ENCODE data around the gene NEBL. TPM values are rescaled to one million over a fixed set of nuclear protein-coding genes. Genes with fewer than 3 reads are reported as not detected.

The NEBL gene
- total and polyA plus RNA-seq, 2 of the 4 experiments (the other 2 are of a cell fraction), result under 0.01 TPM

DNA sequence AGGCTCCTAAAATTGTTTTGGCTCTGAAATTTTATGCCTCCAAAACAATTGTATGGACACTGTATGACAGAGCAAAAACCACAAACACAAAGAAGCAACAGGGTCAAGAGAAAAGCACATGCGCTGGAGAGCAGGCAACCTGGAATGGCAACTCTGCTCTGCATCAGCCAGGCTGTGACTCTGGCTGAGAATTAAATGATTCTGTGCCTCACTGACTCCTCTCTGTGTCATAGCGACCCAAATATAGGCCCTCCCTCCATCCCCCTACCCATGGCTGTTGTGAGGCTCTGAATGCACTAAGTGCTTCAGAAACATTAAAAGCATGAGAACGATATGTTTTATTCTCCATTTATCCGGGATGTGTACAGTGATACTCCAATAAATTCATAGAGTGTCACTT lies 24.9 kb upstream of the NEBL start:
- Histone ChIP-seq H3K4ac (ENCODE audit: low read depth, low read length) (no peak overlapping the region), H3K4me2 (ENCODE audit: low read depth, low read length) (no peak overlapping the region), H4K20me1 (ENCODE audit: insufficient read depth, low read length) (no peaks in the 10 kb centered on the region), H3K9me1 (ENCODE audit: insufficient read depth, low read length) (no peaks in the 10 kb centered on the region), H2BK15ac (ENCODE audit: low read depth, low read length) (no peak overlapping the region), H3K9me3 (ENCODE audit: control insufficient read depth, insufficient read depth, low read length) (no peaks in the 10 kb centered on the region; the same call in 1 of the 2 replicates), H3K18ac (ENCODE audit: low read depth, low read length) (no peak overlapping the region), H3K9ac (ENCODE audit: low read depth, low read length) (no peak overlapping the region), H3K4me3 (ENCODE audit: insufficient read depth, low read depth, low read length) (no peak overlapping the region), H3K36me3 (ENCODE audit: control insufficient read depth, insufficient read depth, low read length) (no peaks in the 10 kb centered on the region), H2BK5ac (ENCODE audit: low read depth, low read length, poor library complexity, severe bottlenecking) (no peak overlapping the region), H3K56ac (ENCODE audit: extremely low read depth, insufficient read depth, low read length) (no peak overlapping the region), H3K14ac (replicated peaks; ENCODE audit: low read depth, low read length) (no peak overlapping the region), H2AK5ac (ENCODE audit: low read depth, low read length) (no peak overlapping the region), H4K8ac (ENCODE audit: low read depth in 2 of 2, low read length in 2 of 2) (no peak overlapping the region), H3K27me3 (ENCODE audit: control insufficient read depth, insufficient read depth, low read length) (no peaks in the 10 kb centered on the region), H2AFZ (replicated peaks; ENCODE audit: low read length, poor library complexity) (no peak overlapping the region), H2BK20ac (ENCODE audit: low read depth, low read length) (no peak overlapping the region), H3K27ac (ENCODE audit: insufficient read depth, low read length) (no peak overlapping the region), H3K23ac (ENCODE audit: low read depth, low read length) (no peak overlapping the region), H4K91ac (ENCODE audit: insufficient read depth, low read depth, low read length) (no peak overlapping the region), H3K79me1 (ENCODE audit: low read depth in 1 of 2, low read length in 2 of 2) (no peaks in the 10 kb centered on the region), H3K4me1 (ENCODE audit: control insufficient read depth, insufficient read depth, low read length) (no peaks in the 10 kb centered on the region), H4K5ac (ENCODE audit: low read depth, low read length) (no peak overlapping the region), H2BK120ac (ENCODE audit: low read depth, low read length) (no peak overlapping the region), H2AK9ac (replicated peaks; ENCODE audit: low read depth, low read length, poor library complexity) (no peak overlapping the region)
- no CpG with 5 or more reads among the region's 4 CpGs for WGBS, 2 experiments (ENCODE audit: extremely low coverage in 2 of 2, insufficient read length in 1 of 2)
- dilution Hi-C loops (cut with HindIII; ENCODE audit: low sequenced_read_pairs, unreplicated experiment), result no loop called here
- DNase-seq (no peak), ATAC-seq (ENCODE audit: low read depth) (no peak)
- no TSS peak for BruUV-seq (replicated peaks)
- ChIA-PET CTCF (no interaction called here), POLR2A (ENCODE audit: unreplicated experiment) (no interaction called here)
- intact Hi-C loops (cut with micrococcal nuclease), result no loop called here
- in situ Hi-C loops (cut with MboI; ENCODE audit: low sequenced_read_pairs), result no loop called here
- no peak for TF ChIP-seq CEBPB (IDR thresholded peaks at IDR 0.05; ENCODE audit: low read depth, low read length)
- no peak for TF ChIP-seq MAFK (IDR thresholded peaks at IDR 0.05; ENCODE audit: low read depth, low read length)
- TF ChIP-seq RFX5 (IDR thresholded peaks at IDR 0.05; ENCODE audit: low read depth, low read length), result no peak
- no peak for TF ChIP-seq CHD1 (IDR thresholded peaks at IDR 0.05; ENCODE audit: low read depth, low read length)
- no peak for TF ChIP-seq BHLHE40 (IDR thresholded peaks at IDR 0.05; ENCODE audit: low read depth, low read length)
- TF ChIP-seq, protein P1, sequence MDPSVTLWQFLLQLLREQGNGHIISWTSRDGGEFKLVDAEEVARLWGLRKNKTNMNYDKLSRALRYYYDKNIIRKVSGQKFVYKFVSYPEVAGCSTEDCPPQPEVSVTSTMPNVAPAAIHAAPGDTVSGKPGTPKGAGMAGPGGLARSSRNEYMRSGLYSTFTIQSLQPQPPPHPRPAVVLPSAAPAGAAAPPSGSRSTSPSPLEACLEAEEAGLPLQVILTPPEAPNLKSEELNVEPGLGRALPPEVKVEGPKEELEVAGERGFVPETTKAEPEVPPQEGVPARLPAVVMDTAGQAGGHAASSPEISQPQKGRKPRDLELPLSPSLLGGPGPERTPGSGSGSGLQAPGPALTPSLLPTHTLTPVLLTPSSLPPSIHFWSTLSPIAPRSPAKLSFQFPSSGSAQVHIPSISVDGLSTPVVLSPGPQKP (IDR thresholded peaks at IDR 0.05; ENCODE audit: borderline replicate concordance, low read depth, low read length), result no peak
- no peak for TF ChIP-seq NFE2L2 (IDR thresholded peaks at IDR 0.05; ENCODE audit: low read depth, low read length)
- TF ChIP-seq SMC3 (IDR thresholded peaks at IDR 0.05; ENCODE audit: low read depth, low read length), result no peak
- TF ChIP-seq, protein P2, sequence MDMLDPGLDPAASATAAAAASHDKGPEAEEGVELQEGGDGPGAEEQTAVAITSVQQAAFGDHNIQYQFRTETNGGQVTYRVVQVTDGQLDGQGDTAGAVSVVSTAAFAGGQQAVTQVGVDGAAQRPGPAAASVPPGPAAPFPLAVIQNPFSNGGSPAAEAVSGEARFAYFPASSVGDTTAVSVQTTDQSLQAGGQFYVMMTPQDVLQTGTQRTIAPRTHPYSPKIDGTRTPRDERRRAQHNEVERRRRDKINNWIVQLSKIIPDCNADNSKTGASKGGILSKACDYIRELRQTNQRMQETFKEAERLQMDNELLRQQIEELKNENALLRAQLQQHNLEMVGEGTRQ (IDR thresholded peaks at IDR 0.05; ENCODE audit: low read depth, low read length), result no peak
- TF ChIP-seq RAD21 (IDR thresholded peaks at IDR 0.05; ENCODE audit: low read length), result no peak
- TF ChIP-seq MXI1 (IDR thresholded peaks at IDR 0.05; ENCODE audit: borderline replicate concordance, low read depth, low read length), result no peak
- TF ChIP-seq FOS (IDR thresholded peaks at IDR 0.05; ENCODE audit: low read depth, low read length), result no peak

Measured in IMR-90 (cell line).